Adrenal gland (tissue), 12 donors: ENCODE data around the gene ALPP. TPM values are rescaled to one million over a fixed set of nuclear protein-coding genes. Genes with fewer than 3 reads are reported as not detected.
A peak's percentile ranks its signal among the peaks of the same experiment; 100 is the strongest.

ENCODE experiments used
- DNase-seq, 7 donors: peaks; one replicate each; pipeline ENCODE4 v3.0.0-alpha.2; 2019 to 2020
- H3K27ac ChIP-seq, 5 donors: fragments of 200-600 bp; sonication (generic) in 4 of 5; 1 replicate in 3 of 5; 2 replicates in 2 of 5; pipeline versions ENCODE4 v1.5.1 to v1.8.0; 2016 to 2020; ENCODE audit warnings: mild to moderate bottlenecking in 1 of 5
- H3K27me3 ChIP-seq: fragments of 200-600 bp; 2 replicates; pipeline ENCODE4 v1.8.0; 2021
- H3K36me3 ChIP-seq, 2 donors: fragments of 200-600 bp; replicated peaks in 1 of 2; 1 replicate in 1 of 2; 2 replicates in 1 of 2; pipeline versions ENCODE4 v1.5.1 to v1.8.0; 2018 to 2022
- H3K4me1 ChIP-seq, 2 donors: fragments of 200-600 bp; replicated peaks in 1 of 2; 1 replicate in 1 of 2; 2 replicates in 1 of 2; pipeline versions ENCODE4 v1.5.1 to v1.8.0; 2018 to 2021
- H3K4me3 ChIP-seq, 4 donors: fragments of 200-600 bp; sonication (generic) in 3 of 4; one replicate each; pipeline ENCODE4 v1.5.1; 2016 to 2018
- H3K9me3 ChIP-seq, 3 donors: fragments of 200-600 bp; sonication (generic) in 1 of 3; replicated peaks in 1 of 3; 1 replicate in 2 of 3; 2 replicates in 1 of 3; pipeline versions ENCODE4 v1.5.1 to v1.8.0; 2016 to 2021
- CTCF ChIP-seq, 6 experiments: fragments of 450-650 bp in 4 of 6; fragments of 200-600 bp in 2 of 6; sonication (generic) in 1 of 6; IDR thresholded peaks; 1 replicate in 5 of 6; 2 replicates in 1 of 6; pipeline versions ENCODE4 v1.5.1 to v1.8.0; 2016 to 2021; ENCODE audit warnings: antibody characterized with exemption in 6 of 6, mild to moderate bottlenecking in 2 of 6, moderate library complexity in 1 of 6
- POLR2A ChIP-seq, 2 donors: fragments of 450-650 bp; IDR thresholded peaks; one replicate each; pipeline ENCODE4 v1.6.1; 2017; ENCODE audit warnings: antibody characterized with exemption in 2 of 2, mild to moderate bottlenecking in 2 of 2, moderate library complexity in 1 of 2
- WGBS, 4 donors: extraction: QIAGEN DNeasy Blood & Tissue Kit in 2 of 4; methylation state at CpG; one replicate each; pipeline versions ENCODE4 v1.1.5 to v1.1.7; 2013 to 2017; 5-methylcytosine and 5-hydroxymethylcytosine counted together
- intact Hi-C, 2 donors: fragments of 100-400 bp; cut with DNase I; formaldehyde crosslinking; loops; one replicate each; pipeline versions ENCODE4 v1.14.1 to v1.15.0; 2022 to 2023
- polyA plus RNA-seq, 3 donors: library from polyadenylated mRNA; stranded (reverse); fragments of 200-250 nt in 2 of 3; fragments of 350-450 nt in 1 of 3; fragmentation: Illumina TruSeq in 1 of 3; extraction: RNeasy Lipid Tissue Mini Kit (QIAGEN cat#74804) in 1 of 3; gene quantifications; one replicate each; pipeline ENCODE4 v1.2.3, GENCODE V29; 2013 to 2014
- total RNA-seq, 9 donors: library from RNA; depleted of rRNA in 4 of 9; stranded (reverse); fragments of >200 nt in 4 of 9; fragments of 120-200 nt in 1 of 9; fragmentation: NEBNext Ultra II Directional in 1 of 9; extraction: Animal tissue kit (Norgen Biotek cat#: 25700) in 1 of 9; gene quantifications; one replicate each; pipeline versions ENCODE4 v1.1.0 to v1.2.4, GENCODE V29; 2013 to 2023
- donor health status: healthy with polysubstance abuse.
- donor health status: Bipolar disorder and iron deficiency.
- donor health status: DM: yes; HTN: yes; CAD: no.
- donor health status: DM: no; HTN: no; CAD: no.
- donor health status: DM: no; HTN: no; CAD: no.
- donor health status: DM: yes; HTN: yes; CAD: no.

ALPP gene
- total and polyA plus RNA-seq, 12 donors, result not detected

DNA sequence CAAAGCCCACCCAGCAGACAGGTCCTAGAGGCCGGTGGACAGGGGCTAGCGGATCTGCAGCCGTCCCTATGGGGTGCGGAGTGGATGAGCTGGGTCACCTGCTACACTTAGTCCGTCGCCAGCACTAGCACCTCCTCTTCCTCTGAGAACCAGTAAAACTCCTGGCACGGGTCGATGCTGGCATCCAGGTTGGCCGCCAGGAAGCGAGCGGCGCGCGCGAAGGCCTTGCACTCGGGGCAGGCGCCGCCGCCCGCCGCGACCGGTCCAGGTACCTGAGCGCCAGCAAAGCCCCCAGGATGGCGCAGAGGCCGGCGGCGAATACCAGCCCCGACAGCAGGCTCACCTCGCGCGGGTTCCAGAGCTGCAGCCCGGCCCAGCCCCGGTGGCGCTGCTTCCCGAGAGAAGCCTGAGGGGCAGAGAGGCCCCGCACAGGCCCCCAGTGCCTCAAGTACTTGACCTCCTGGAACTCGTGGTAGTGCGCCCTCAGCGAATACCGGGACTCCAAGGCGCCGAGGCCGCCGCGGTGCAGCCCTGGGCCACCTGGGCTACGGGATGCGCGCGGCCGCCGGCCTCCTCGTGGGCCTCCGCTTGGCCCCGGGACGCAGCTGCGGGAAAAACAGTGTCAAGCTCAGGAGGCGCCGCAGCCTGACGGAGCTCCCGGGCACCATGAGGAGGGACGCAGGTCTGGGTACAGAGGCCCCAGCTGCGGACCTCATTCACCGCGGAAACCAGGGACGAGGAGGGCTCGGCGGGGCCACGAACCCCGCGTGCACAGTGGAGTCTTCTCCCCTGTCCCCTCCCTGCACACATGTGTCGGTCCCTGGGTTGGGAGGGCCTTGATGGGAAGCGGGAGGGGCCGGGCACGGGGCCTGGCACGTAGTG lies 27.5 kb upstream of the ALPP start:
- intact Hi-C loops, result no loop called here
- H3K27me3 ChIP-seq, result peaks cover 58% of the 10 kb centered on the region
- H3K9me3 ChIP-seq, result no peaks in the 10 kb centered on the region
- WGBS, 4 donors, result 8 to 21% (median 13%) methylated on average over 8 to 76 of the region's 76 CpGs
- no peaks in the 10 kb centered on the region for H3K36me3 ChIP-seq
- DNase-seq, result peak in 1 of 7 donors; percentile 10
- no peak overlapping the region for H3K27ac ChIP-seq
- TF ChIP-seq POLR2A (IDR thresholded peaks at IDR 0.05), result no peak
- TF ChIP-seq CTCF (IDR thresholded peaks at IDR 0.05), result no peak
- peaks cover 0 to 9% of the 10 kb centered on the region in 2 donors for H3K4me1 ChIP-seq
- H3K4me3 ChIP-seq, result no peak overlapping the region

- peaks cover 58% of the 10 kb centered on the region for H3K27me3 ChIP-seq
Observed at GRCh38 chr2:232351686-232352510, 26.7 kb upstream of the ALPP start.

GRCh38 chr2:232352511-232353091 lies 25.9 kb upstream of the ALPP start:
- peak in 1 of 7 donors; percentile 5 for DNase-seq
- intact Hi-C loops, result no loop called here
- WGBS, 4 donors, result 4 to 50% (median 45%) methylated on average over 5 to 39 of the region's 39 CpGs
- H3K36me3 ChIP-seq, result no peaks in the 10 kb centered on the region
- TF ChIP-seq CTCF (IDR thresholded peaks at IDR 0.05) (no peak), POLR2A (IDR thresholded peaks at IDR 0.05) (no peak)
- peaks cover 58% of the 10 kb centered on the region for H3K27me3 ChIP-seq
- no peak overlapping the region for H3K4me3 ChIP-seq
- no peak overlapping the region for H3K27ac ChIP-seq
- peaks cover 0 to 9% of the 10 kb centered on the region in 2 donors for H3K4me1 ChIP-seq
- H3K9me3 ChIP-seq, result no peaks in the 10 kb centered on the region

More at GRCh38 chr2:232351686-232352510, 26.7 kb upstream of the ALPP start:
- 14 to 38% (median 16%) methylated on average over 30 to 72 of the region's 73 CpGs for WGBS, 4 donors
- H3K4me1 ChIP-seq, result peaks cover 0 to 9% of the 10 kb centered on the region in 2 donors
- intact Hi-C loops, result no loop called here
- H3K4me3 ChIP-seq, result no peak overlapping the region
- DNase-seq, result peak in 1 of 7 donors; percentile 8
- TF ChIP-seq POLR2A (IDR thresholded peaks at IDR 0.05), result no peak
- no peak for TF ChIP-seq CTCF (IDR thresholded peaks at IDR 0.05)
- H3K9me3 ChIP-seq, result no peaks in the 10 kb centered on the region
- H3K27ac ChIP-seq, result no peak overlapping the region
- no peaks in the 10 kb centered on the region for H3K36me3 ChIP-seq

- Histone ChIP-seq H3K4me3 (no peak overlapping the region), H3K36me3 (no peaks in the 10 kb centered on the region), H3K9me3 (no peaks in the 10 kb centered on the region), H3K27ac (no peak overlapping the region), H3K27me3 (peaks cover 58% of the 10 kb centered on the region), H3K4me1 (peaks cover 0 to 9% of the 10 kb centered on the region in 2 donors)
- intact Hi-C loops, result no loop called here
- TF ChIP-seq CTCF (IDR thresholded peaks at IDR 0.05) (no peak), POLR2A (IDR thresholded peaks at IDR 0.05) (no peak)
- WGBS, 4 donors, result 81 to 89% (median 83%) methylated on average over 6 to 8 of the region's 8 CpGs
- peak in 1 of 7 donors; percentile 10 for DNase-seq
Observed at GRCh38 chr2:232353096-232353495, 25.5 kb upstream of the ALPP start.
